ENCODE results near the gene PERM1.

GRCh38 chr1:1013922-1014648 lies 32.2 kb upstream of the PERM1 start:
- TF ChIP-seq CTCF (conservative IDR thresholded peaks at IDR 0.05) (no peak), EZH2 (IDR thresholded peaks at IDR 0.05; ENCODE audit: low read depth) (no peak)
